Skeletal muscle cell (primary cell): ENCODE results near the gene PKN2.
"Not testable (repeated sequence)": the region's sequence is repeated elsewhere in the genome, so short reads cannot be mapped to it uniquely, and the experiment has no call there.

Source experiments
- DNase-seq: peaks from one replicate; pipeline ENCODE4 v3.0.0-alpha.2; 2010; ENCODE audit warnings: low read depth
- H3K4me3 ChIP-seq: 2 replicates; pipeline ENCODE4 v1.5.1; 2011; ENCODE audit warnings: low read depth, mild to moderate bottlenecking, control low read depth, low read length, moderate library complexity

PKN2 gene

DNA sequence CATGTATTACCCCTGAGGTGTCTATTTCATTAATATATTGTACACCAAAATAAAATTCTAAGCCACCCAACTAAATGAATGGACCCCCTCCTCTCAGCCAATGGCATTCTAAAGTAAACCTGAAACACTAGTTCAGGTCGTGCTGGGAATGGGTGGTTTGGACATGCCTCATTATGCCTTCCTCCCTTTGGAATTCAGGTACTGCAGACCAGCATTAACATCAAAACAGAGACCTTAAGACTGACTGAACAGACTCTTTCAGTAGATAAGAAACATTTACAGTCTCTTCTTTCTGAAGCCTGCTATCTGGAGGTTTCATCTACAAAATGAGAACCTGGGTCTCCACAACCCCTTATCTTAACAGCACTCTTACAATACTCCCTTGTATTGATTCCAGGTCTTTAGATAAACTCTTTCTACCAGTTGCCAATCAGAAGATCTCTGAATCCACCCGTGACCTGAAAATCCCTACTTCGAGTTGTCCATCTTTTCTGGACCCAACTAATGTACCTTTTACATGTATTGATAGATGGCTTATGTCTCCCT lies 93.6 kb downstream of the PKN2 start:
- H3K4me3 ChIP-seq = no peak overlapping the region

DNA sequence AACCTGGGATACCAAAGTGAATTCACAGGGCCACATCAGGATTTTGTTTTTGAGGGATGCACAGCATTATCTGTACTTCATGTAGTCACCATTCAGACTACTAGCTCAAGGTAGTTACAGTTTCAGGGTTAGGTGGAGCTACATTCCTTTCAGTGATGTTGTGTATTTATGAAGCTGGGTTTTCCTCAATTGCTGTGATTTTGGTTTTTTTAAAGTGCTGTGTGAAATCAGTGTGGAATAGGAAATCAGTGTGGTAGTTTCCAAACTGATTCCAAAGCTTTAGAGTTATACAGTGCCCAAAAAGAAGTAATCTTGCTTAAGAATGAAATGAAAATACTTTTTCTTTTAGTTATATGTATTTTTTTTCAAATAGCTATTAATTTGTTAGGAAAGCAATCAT lies 95.8 kb downstream of the PKN2 start:
- H3K4me3 ChIP-seq = no peak overlapping the region
- no peak for DNase-seq

More for the DNA sequence above, 93.6 kb downstream of the PKN2 start:
- no peak for DNase-seq

DNA sequence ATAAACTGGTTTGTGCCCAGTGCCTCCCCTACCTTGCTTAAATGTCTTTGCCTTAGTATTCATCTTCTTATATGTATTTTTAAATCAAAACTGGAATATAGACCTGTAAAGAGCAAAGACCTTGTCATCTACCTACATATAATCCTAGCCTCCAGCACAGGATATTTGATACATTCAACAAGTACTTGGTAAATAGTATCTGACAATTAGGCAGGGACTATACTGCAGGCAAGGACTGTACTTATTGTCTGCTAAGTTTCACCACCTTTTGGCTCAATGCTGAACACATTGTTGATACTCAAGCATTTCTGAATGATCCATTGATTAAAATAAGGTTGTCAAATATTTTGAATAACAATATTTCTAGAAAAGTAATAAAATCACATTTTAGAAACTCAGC lies 96.4 kb downstream of the PKN2 start:
- no peak for DNase-seq
- no peak overlapping the region for H3K4me3 ChIP-seq

DNA sequence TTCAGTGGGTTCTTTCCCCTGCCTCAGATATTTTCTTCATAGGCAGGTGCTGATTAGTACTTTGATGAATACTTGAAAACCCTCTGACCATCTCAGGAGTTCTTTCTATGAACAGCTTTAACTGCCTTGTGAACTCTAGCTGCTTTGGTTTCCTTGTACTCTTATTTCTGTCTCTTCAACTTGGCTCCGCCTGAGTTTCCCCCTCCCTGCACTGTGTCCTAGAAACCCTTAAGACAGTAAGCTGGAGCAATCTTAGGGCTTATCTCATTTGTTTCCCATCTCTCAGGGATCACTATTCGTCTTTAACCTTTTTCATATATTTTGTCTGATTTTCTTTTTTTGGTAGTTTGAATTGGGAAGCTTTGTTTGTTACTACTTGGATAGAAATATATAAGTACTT lies 99.1 kb downstream of the PKN2 start:
- no peak for DNase-seq
- no peak overlapping the region for H3K4me3 ChIP-seq

DNA sequence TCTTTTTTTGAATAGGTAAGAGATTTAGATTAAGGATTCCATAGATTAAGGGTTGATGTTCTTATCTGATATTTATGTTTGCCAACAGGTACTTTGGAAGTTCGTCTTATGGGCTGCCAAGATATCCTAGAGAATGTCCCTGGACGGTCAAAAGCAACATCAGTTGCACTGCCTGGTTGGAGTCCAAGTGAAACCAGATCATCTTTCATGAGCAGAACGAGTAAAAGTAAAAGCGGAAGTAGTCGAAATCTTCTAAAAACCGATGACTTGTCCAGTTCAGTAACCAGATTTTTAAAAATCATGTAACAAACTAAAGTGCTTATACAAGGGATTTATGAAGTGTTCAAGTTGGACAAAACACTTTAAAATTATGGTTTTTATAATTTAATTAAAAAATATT lies 100.5 kb downstream of the PKN2 start:
- DNase-seq = no peak
- H3K4me3 ChIP-seq = no peak overlapping the region

DNA sequence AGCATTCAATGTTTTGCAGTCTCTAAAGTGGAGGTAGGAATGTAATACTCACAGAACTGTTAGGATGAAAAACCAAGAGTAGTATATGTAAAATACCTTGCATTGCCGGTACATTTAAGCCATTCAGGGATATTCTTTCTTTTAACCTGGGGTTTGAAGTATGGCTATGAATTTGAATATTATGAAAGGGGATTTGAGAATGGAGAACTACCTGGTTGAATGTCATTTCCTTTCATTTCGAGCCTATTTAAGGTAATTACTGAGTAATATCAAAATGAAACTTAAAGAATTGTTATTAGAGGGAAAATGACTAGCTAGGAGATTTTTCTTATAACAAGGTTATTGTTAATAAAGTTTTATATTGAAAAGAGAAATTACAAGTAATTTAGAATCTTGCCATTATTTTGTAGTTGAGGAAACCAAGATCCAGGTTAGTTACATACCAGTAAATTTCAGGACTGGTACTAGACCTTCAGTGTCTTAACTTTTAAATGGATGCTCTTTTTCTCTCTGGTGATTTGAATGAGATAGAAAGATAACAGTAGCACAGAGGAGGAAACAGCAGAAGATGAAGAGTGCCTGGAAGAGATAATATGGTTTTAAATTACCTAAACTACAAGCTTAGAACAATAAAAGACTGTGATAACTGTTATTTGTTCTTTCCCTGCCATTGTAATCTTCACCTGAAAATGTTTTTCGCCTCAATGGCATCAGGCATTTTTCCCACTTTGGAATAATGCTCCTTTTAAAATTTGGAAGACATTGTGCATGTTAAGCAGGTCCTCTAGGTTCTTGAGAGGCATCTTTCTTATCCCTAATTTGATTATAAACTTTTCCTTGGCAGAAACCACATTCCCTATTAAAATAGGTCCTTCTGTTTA lies 103.2 kb downstream of the PKN2 start:
- no peak overlapping the region for H3K4me3 ChIP-seq
- no peak for DNase-seq

DNA sequence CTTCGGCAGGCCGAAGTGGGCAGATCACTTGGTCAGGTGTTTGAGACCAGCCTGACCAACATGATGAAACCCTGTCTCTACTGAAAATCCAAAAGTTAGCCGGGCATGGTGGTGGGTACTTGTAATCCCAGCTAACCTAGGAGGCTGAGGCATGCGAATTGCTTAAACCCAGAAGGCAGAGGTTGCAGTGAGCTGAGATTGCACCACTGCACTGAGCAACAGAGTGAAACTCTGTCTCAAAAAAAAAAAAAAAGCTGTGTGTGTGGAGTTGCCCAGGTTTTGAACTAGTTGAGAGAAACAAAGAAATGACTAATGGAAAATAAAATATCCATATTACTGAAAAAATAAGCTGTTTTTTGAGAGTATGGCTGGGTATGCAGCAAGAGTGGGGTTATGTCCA lies 107.1 kb downstream of the PKN2 start:
- DNase-seq = no peak
- H3K4me3 ChIP-seq = no peak overlapping the region

DNA sequence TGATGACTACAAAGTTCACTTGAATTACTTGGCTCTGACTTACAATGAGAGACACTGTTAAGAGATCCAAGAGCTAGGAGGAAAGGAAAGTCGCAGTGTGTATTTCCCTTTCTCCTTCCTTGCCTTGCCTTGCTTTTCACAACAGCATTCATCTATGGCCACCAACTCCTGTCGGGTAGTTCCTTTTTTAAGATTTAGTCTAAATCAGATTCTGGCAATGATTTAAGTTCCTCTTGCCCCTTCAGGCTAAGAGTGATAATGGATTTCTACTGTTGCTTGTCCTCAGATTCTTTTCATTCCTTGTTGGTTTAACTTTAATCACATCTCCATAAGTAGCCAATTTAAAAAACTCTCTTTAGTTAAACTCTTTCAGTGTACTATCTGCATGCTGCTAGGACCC lies 115.4 kb downstream of the PKN2 start:
- no peak overlapping the region for H3K4me3 ChIP-seq
- DNase-seq = no peak

DNA sequence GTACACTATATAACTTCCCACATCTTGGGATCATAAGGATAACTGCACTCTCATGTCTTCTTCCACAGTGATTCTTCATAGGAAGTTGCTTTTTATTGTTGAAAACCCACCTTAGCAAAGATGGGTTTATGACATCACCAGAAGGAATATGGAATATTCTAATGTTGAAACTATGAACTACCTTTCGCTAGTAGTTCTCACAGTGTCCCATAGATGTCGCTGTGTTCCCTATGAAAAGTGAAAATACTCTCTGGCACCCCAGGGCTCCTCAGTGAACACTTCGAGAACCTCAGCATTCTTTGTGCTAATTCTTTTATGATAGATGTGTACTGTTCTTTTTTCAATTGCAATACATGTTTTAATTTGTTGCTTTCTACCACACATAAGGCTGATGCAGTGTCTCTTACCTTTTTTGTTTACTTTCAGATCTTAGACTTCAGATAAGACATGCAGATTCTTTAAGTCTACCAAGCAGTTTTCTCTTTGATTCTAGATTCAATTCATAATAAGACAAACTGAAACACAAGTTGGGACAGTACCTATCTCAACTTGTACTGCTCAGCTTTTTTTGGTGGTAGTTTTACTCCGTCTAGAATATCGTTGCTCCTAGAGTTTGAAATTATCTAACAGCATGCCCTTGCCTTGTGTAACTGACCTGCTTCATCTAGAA lies 116.4 kb downstream of the PKN2 start:
- DNase-seq = no peak

DNA sequence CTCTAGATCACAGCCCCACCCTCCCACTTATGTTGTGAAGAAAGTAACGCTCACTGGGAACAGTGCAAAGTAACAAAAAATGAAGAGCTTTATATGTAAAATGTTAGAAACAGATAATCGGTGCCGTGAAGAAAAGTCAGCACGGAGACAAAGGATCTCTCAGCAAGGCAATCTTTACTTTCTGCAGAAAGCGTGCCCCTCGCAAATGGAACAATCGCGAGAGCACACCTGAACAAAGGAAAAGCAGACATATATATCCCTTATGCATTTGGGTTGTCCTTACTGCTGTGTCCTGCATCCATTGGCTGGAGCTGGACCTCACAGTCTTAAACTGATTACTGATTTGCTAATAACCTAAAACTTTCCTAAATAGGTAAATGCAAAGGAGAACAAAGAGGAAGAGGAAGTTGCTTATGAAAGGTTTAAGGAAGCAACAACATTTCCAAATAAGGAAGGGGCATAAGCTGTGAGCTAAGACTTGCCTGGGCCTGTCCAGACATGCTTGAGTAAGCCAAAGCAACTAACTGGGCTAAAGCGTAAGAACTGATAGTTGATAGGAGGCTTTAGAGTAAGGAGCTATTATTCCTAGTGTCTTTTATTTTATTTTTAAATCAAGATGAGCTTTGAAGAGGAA lies 117.6 kb downstream of the PKN2 start:
- no peak overlapping the region for H3K4me3 ChIP-seq

More for the DNA sequence above, 116.4 kb downstream of the PKN2 start:
- H3K4me3 ChIP-seq = no peak overlapping the region

DNA sequence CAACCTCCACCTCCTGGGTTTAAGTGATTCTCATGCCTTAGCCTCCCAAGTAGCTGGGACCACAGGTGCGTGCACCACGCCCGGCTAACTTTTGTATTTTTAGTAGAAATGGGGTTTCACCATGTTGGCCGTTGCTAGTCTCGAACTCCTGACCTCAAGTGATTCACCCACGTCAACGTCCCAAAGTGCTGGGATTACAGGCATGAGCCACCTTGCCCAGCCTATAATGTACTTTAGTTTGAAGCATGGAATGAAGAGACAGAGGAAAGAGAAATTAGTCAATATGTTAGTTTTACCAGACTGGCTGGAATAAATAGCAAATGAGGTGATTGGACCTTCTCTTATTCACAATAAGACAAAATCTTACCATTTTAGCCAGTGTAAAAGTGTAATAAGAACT lies 118.3 kb downstream of the PKN2 start:
- DNase-seq = no peak
- no peak overlapping the region for H3K4me3 ChIP-seq

More for the DNA sequence above, 117.6 kb downstream of the PKN2 start:
- DNase-seq = peak; percentile 34

DNA sequence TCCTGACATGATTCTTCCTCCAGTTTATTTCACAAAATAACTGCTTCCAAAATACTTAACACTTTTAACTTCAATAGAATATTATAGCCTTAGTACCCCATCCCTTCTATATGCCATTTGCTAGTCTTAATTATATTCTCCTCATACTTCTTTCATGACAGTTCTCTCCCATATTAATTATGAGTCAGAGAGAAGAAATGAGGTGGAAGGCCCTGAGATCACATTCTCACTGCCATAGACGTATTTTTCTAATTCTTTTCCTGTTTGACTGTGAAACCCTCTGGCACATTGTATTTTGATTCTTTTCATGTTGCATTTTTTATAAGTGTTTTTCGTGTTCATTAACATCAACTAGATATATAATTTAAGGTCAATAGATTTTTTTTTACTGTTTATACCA lies 118.9 kb downstream of the PKN2 start:
- peak; percentile 12 for DNase-seq
- H3K4me3 ChIP-seq = no peak overlapping the region

DNA sequence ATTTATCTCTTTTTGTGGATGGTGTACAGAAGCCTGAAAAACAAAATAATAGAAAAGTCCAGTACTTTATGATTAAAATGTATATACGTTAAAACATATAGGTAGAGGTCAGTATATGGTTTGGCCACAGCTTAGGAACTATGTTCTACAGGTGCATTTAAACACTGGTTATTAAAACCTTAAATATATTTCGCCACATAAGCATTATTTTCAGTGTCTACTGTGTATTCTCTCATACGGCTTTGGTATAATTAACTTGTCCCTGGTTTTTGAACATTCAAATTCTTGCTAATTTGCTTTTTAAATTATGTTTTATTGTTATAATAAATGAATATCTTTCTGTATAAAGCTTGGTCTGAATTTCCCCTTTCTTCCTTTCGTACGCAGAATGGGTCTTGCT lies 119.4 kb downstream of the PKN2 start:
- no peak overlapping the region for H3K4me3 ChIP-seq
- DNase-seq = no peak

DNA sequence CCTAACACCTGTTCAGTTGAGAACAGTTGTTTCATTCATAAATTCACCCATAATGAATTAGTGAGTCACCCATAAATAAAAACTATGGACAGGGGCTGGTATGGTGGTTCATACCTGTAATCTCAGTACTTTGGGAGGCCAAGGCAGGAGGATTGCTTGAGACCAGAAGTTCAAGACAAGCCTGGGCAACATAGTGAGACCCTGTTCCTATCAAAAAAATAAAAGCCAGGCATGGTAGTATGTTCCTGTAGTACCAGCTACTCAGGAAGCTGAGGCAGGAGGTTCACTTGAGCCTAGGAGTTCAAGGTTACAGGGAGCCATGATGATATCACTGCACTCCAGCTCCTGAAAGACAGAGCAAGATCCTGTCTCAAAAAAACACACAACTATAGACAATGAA lies 128.3 kb downstream of the PKN2 start:
- no peak overlapping the region for H3K4me3 ChIP-seq
- no peak for DNase-seq

DNA sequence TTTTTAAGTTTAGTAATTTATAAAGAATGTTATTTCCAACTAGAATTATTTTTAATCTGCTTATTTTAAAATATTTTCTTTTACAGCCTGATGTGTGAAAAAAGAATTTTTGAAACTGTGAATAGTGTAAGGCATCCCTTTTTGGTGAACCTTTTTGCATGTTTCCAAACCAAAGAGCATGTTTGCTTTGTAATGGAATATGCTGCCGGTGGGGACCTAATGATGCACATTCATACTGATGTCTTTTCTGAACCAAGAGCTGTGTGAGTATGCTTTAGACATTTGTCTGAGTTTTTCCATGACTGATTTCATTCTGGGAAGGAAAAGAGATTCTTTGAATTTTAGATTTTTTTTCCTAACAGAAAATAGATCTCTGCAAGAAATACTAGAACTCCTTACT lies 129.4 kb downstream of the PKN2 start:
- DNase-seq = no peak
- no peak overlapping the region for H3K4me3 ChIP-seq

DNA sequence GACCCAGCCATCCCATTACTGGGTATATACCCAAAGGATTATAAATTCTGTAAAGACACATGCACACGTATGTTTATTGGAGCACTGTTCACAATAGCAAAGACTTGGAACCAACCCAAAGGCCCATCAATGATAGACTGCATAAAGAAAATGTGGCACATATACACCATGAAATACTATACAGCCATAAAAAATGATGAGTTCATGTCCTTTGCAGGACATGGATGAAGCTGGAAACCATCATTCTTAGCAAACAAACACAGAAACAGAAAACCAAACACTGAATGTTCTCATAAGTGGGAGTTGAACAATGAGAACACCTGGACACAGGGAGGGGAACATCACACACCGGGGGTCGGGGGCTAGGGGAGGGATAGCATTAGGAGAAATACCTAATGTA lies 135.6 kb downstream of the PKN2 start:
- not testable (repeated sequence) for DNase-seq, H3K4me3 ChIP-seq

DNA sequence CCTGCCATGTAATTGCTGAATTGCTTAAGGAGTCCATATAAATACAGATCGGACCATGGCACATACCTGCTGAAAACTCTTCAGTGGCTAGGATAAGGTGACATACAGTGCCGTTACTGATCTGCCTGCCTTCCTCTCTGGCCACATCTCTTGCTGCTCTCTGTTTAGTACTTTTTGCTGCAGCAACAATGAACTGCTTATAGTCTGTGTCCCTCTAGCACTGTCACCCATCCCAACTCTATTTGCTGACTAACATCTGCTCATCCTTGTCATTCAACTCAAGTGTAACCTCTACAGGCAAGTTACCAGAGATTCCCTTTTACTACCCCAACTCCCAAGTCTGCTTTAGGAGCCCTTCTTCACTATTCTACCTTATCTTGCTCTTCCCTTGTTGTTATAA lies 141.6 kb downstream of the PKN2 start:
- H3K4me3 ChIP-seq = no peak overlapping the region
- DNase-seq = no peak

DNA sequence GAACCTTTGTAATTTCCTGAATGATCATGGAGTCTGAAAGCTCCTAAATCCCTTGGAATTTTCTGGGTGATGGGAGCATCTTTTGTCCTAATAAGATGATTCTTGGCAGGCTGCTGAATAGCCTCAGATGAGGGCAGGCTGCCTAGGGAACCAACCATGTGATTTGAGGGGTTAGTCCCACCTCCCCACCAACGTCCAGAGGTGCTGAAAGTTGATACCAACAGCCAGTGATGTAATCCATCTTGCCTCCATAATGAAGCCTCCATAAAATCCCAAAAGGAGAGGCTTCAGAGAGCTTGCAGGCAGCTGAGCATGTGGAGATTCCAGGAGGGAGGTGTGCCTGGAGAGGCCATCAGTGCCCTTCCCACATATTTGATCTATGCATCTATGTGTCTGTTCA lies 163.6 kb downstream of the PKN2 start:
- DNase-seq = no peak
- H3K4me3 ChIP-seq = no peak overlapping the region

DNA sequence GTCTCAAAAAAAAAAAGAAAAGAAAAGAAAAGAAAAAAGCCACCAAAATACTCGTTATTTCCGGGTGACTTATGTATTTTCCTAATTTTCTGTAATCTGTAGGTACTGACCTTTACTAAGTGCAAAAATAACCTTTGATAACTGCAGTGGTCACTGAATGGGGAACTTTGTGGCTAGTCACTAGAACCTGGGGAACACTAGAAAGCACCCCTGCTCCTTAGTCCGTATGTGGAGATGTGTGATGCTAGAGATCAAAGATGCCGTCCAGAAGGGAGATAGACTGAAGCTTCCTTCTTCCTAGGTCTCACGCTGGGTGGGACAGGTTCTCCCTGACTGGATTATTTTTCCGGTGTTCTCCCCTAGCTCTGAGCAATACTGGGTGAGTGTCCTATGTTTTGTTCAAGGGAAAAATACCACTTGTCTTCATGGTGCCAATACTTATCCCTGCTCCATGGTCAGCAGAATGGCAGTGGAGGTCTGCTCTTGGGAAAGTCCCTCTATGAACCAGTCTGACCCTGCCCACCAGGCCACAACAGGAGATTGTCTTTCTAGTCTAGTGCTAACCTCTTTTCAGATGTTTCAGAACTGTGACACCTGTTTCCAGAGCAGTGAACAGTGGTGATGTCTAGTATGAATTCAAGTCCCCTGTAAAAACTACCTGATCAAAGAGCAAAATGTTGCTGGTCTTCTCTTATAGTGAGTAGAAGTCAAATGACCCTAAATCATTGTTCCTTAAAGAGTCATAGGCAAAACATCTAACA lies 167.4 kb downstream of the PKN2 start:
- no peak overlapping the region for H3K4me3 ChIP-seq
- DNase-seq = no peak
